Activated naive CD8-positive, alpha-beta T cell treated with anti-CD3 and anti-CD28 coated beads, Interleukin-2, amount 10 ng/mL, durations not matched to agents 7 days and 5 days (primary cell): ENCODE measurements around the gene AP2B1. TPM values are rescaled to one million over a fixed set of nuclear protein-coding genes. Genes with fewer than 3 reads are reported as not detected.

Source experiments
- ATAC-seq: fragments of 150-1000 bp; cut with Tn5 transposase; one replicate; pipeline ENCODE4 v1.10.0; 2021; ENCODE audit warnings: low read depth, moderate library complexity
- POLR2A ChIA-PET: fragments of 350-600 bp; sonication (Branson Sonifier 250); formaldehyde crosslinking; loops from one replicate; lab custom pipeline; 2021; ENCODE audit warnings: antibody characterized with exemption; lab: Charles Lee
- DNase-seq: peaks from one replicate; pipeline ENCODE4 v3.0.0; 2021
- H3K27ac Mint-ChIP-seq: one replicate; pipeline ENCODE4 v1.8.0; 2022; ENCODE audit warnings: mild to moderate bottlenecking, mixed read lengths
- H3K27me3 Mint-ChIP-seq: one replicate; pipeline ENCODE4 v1.8.0; 2022; ENCODE audit warnings: mild to moderate bottlenecking, moderate library complexity, mixed read lengths
- H3K36me3 Mint-ChIP-seq: one replicate; pipeline ENCODE4 v1.8.0; 2021; ENCODE audit warnings: mild to moderate bottlenecking, mixed read lengths
- H3K4me1 Mint-ChIP-seq: one replicate; pipeline ENCODE4 v1.8.0; 2021; ENCODE audit warnings: mixed read lengths
- H3K4me3 Mint-ChIP-seq: one replicate; pipeline ENCODE4 v1.8.0; 2022; ENCODE audit warnings: mild to moderate bottlenecking, moderate library complexity, mixed read lengths
- H3K9me3 Mint-ChIP-seq: one replicate; pipeline ENCODE4 v1.8.0; 2021; ENCODE audit warnings: mixed read lengths
- total RNA-seq, 2 experiments: library from RNA; stranded (reverse); gene quantifications; one replicate each; pipeline ENCODE4 v1.2.3, GENCODE V29; 2021

The AP2B1 gene
- total RNA-seq, 2 experiments from 2014 or later, result 154 to 163 TPM

DNA sequence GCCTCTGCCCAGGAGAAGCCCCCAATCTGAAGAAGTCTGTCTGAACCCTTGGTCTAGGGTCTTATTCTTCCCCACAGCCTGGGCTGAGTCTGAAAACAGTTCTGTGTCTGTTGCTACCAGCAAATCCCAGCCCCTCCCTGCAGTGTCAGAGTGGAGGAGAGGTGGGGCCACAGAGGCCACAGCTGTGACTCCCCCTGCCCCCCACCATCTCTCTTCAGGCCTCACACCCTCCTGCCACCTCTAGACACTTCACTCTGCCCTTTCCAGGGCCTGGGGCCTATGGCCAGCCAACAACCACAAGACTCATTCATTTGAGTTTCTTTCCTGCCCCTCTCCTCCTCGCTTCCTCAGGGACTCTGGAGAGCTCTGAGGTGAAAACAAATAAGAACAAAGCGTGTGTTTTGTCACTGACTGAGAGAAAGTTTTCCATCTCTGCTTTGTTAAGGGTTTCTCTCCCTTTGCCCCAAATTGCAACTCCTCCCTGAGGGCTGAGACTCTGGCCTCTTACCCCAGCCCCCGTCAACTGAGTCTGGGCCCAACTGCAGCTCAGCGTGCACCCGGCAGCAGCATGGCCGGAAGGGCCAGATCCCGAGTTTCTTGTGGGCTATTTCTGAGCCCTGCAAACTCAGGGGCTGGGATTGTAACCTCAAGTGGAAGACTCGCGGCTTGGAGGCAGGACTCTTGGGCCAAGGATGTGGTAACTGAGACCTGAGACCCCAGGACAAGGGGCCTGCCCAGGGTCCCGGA, 186.7 kb downstream of the AP2B1 start:
- DNase-seq (no peak), ATAC-seq (no peak)
- Mint-ChIP-seq H3K36me3 (no peaks in the 10 kb centered on the region), H3K9me3 (no peaks in the 10 kb centered on the region), H3K4me1 (no peaks in the 10 kb centered on the region), H3K27me3 (peaks cover 10% of the 10 kb centered on the region), H3K27ac (no peak overlapping the region), H3K4me3 (no peak overlapping the region)
- POLR2A ChIA-PET, result interaction anchor here (0.5 to 0.6 kb wide), 2 partner anchors 11 to 239 kb away, joined by 3 to 4 read pairs; no protein-coding TSS in a partner anchor

DNA sequence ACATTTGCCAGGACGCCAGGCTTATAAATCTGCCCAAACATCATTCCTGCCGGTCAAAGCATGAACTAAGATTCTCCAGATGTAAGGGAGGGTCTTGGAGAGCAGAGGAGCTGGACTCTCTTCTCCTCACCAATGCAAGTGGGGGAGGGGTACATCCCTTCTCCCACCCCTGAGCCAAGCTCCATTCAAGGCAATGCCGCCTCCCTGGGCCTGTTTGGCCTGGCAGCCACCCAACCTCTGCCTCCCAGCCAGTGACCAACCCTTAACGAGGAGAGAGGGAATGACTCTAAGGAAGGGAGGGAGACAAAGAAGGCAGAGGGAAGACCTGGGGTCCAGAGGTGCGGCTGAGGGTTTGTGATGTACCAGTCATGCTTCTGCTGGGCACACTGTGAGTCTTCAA, 187.4 kb downstream of the AP2B1 start:
- H3K4me3 Mint-ChIP-seq, result no peak overlapping the region
- ATAC-seq (no peak), DNase-seq (no peak)
- H3K27ac Mint-ChIP-seq, result no peak overlapping the region
- H3K9me3 Mint-ChIP-seq, result no peaks in the 10 kb centered on the region
- H3K36me3 Mint-ChIP-seq, result no peaks in the 10 kb centered on the region
- POLR2A ChIA-PET, result interaction anchor here (0.5 kb wide), 1 partner anchor 240 kb away, joined by 3 read pairs; no protein-coding TSS in a partner anchor
- peaks cover 10% of the 10 kb centered on the region for H3K27me3 Mint-ChIP-seq
- no peaks in the 10 kb centered on the region for H3K4me1 Mint-ChIP-seq

DNA sequence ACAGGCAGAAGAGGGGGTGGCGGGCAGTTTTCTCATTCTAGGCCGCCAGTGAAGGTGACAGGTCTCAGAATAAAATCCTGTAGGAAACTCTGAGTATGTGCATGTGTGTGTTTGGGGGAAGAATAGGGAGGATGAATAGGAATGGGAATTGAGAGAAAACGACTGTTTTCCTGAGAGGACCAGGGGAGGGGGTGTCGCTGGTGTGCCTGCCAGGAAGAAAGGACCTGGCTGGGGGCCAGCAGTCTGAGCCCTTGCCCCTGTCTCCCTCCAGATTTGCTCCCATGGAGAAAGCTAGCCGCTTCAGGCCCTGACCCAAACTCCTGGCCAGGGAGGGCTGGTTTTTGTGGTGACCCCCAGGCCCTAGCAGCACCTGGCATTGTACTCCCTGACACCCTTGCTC, 187.9 kb downstream of the AP2B1 start:
- Mint-ChIP-seq H3K36me3 (no peaks in the 10 kb centered on the region), H3K27ac (no peak overlapping the region), H3K9me3 (no peaks in the 10 kb centered on the region), H3K4me1 (no peaks in the 10 kb centered on the region), H3K4me3 (no peak overlapping the region), H3K27me3 (peaks cover 10% of the 10 kb centered on the region)
- POLR2A ChIA-PET, result interaction anchor here (1.9 kb wide), 1 partner anchor 35 kb away, joined by 4 read pairs; the partner anchor contains the start of gene TAF15
- ATAC-seq, result no peak
- no peak for DNase-seq

DNA sequence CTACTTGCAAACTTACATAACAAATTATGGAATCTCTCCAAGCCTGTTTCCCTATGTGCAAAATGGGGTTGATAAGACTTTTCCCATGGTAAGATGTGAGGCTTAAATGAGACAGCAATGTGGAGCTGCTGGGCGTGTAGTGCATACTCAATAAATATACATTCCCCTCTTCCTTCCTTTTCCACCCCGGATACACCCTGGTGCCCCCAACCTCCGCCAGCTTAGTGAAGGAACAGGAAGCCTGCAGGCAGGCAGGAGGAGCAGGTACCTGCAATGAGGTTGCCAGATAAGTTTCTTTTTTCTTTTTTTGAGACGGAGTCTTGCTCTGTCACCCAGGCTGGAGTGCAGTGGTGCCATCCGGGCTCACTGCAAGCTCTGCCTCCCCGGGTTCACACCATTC, 188.5 kb downstream of the AP2B1 start:
- POLR2A ChIA-PET, result interaction anchor here (1.9 kb wide), 1 partner anchor 34 kb away, joined by 4 read pairs; the partner anchor contains the start of gene TAF15
- no peak overlapping the region for H3K4me3 Mint-ChIP-seq

More for the DNA sequence above, 188.5 kb downstream of the AP2B1 start:
- no peak for DNase-seq
- ATAC-seq, result no peak
- Mint-ChIP-seq H3K27ac (no peak overlapping the region), H3K9me3 (no peaks in the 10 kb centered on the region), H3K4me1 (no peaks in the 10 kb centered on the region), H3K27me3 (peaks cover 10% of the 10 kb centered on the region), H3K36me3 (no peaks in the 10 kb centered on the region)

Other genes with a start within 250 kb of the AP2B1 start
- gene SLFN11, start 213.7 kb upstream of the AP2B1 start, total RNA-seq, result 10 to 100 TPM; 44.1 to 47.5 TPM
- 10 to 100 TPM; 19.8 to 21.9 TPM for gene SLFN12, start 154.8 kb upstream of the AP2B1 start, total RNA-seq
- gene SLFN13, start 138.6 kb upstream of the AP2B1 start, total RNA-seq, result 10 to 100 TPM; 76.8 to 77.5 TPM
- 100 to 1,000 TPM; 133 to 139 TPM for gene SLFN12L, start 49.6 kb upstream of the AP2B1 start, total RNA-seq
- not detected for gene SLFN14, start 26.5 kb upstream of the AP2B1 start, total RNA-seq
- 1 to 10 TPM; 4.4 to 4.6 TPM for gene PEX12, start 8.8 kb upstream of the AP2B1 start, total RNA-seq
- gene RASL10B, start 144.3 kb downstream of the AP2B1 start, total RNA-seq, result under 1 TPM; 0.09 to 0.53 TPM
- under 1 TPM in 1 of 2 experiments, not detected in 1; 0.11 TPM for gene GAS2L2, start 165.9 kb downstream of the AP2B1 start, total RNA-seq
- not detected for gene C17orf50, start 173.6 kb downstream of the AP2B1 start, total RNA-seq
- under 1 TPM; 0.45 to 0.75 TPM for gene MMP28, start 208.3 kb downstream of the AP2B1 start, total RNA-seq
- gene TAF15, start 222.2 kb downstream of the AP2B1 start, total RNA-seq, result 100 to 1,000 TPM; 291 to 299 TPM